GM23248 (cell line): ENCODE measurements around the gene UBE2V1. TPM values are rescaled to one million over a fixed set of nuclear protein-coding genes. Genes with fewer than 3 reads are reported as not detected.
"Not testable (repeated sequence)": the region's sequence is repeated elsewhere in the genome, so short reads cannot be mapped to it uniquely, and the experiment has no call there.

Source experiments
- DNase-seq: peaks from one replicate; pipeline ENCODE4 v3.0.0-alpha.2; 2015
- H2AFZ ChIP-seq: fragments of 200-600 bp; sonication (generic); 2 replicates; pipeline ENCODE4 v1.6.1; 2016; ENCODE audit warnings: antibody characterized with exemption
- H3F3A ChIP-seq: fragments of 200-600 bp; sonication (generic); 2 replicates; pipeline ENCODE4 v1.6.1; 2016; ENCODE audit warnings: mild to moderate bottlenecking, antibody characterized with exemption, mixed run types; ENCODE audit not compliant: insufficient read depth
- H3K27ac ChIP-seq: fragments of 200-600 bp; sonication (generic); 2 replicates; pipeline ENCODE4 v1.5.1; 2016; ENCODE audit warnings: mild to moderate bottlenecking
- H3K27me3 ChIP-seq: fragments of 200-600 bp; sonication (generic); replicated peaks from 2 replicates; pipeline ENCODE4 v1.6.1; 2016; ENCODE audit warnings: mild to moderate bottlenecking; ENCODE audit not compliant: insufficient read depth
- H3K36me3 ChIP-seq: fragments of 200-600 bp; sonication (generic); 2 replicates; pipeline ENCODE4 v1.6.1; 2016; ENCODE audit warnings: low read depth, mild to moderate bottlenecking
- H3K4me1 ChIP-seq: fragments of 200-600 bp; sonication (generic); 2 replicates; pipeline ENCODE4 v1.6.1; 2016; ENCODE audit warnings: mild to moderate bottlenecking; ENCODE audit not compliant: insufficient read depth
- H3K4me2 ChIP-seq: fragments of 200-600 bp; sonication (generic); one replicate; pipeline ENCODE4 v1.6.1; 2016; ENCODE audit warnings: mild to moderate bottlenecking; ENCODE audit not compliant: unreplicated experiment
- H3K4me3 ChIP-seq: fragments of 200-600 bp; sonication (generic); 2 replicates; pipeline ENCODE4 v1.5.1; 2016; ENCODE audit warnings: mild to moderate bottlenecking
- H3K79me2 ChIP-seq: fragments of 200-600 bp; sonication (generic); 2 replicates; pipeline ENCODE4 v1.6.1; 2016; ENCODE audit warnings: mild to moderate bottlenecking; ENCODE audit not compliant: insufficient read depth
- H3K9ac ChIP-seq: fragments of 200-600 bp; sonication (generic); 2 replicates; pipeline ENCODE4 v1.6.1; 2016; ENCODE audit warnings: mild to moderate bottlenecking
- H3K9me2 ChIP-seq: fragments of 200-600 bp; sonication (generic); 2 replicates; pipeline ENCODE4 v1.6.1; 2016; ENCODE audit warnings: mixed run types, mild to moderate bottlenecking, moderate library complexity; ENCODE audit not compliant: insufficient read depth
- H3K9me3 ChIP-seq: fragments of 200-600 bp; sonication (generic); one replicate; pipeline ENCODE4 v1.6.1; 2017; ENCODE audit warnings: low read depth
- H4K20me1 ChIP-seq: fragments of 200-600 bp; sonication (generic); 2 replicates; pipeline ENCODE4 v1.6.0; 2016; ENCODE audit not compliant: insufficient read depth
- EZH2 ChIP-seq: fragments of 200-600 bp; sonication (generic); IDR thresholded peaks from 2 replicates; pipeline ENCODE4 v1.6.1; 2018; ENCODE audit warnings: antibody characterized with exemption, mild to moderate bottlenecking; ENCODE audit not compliant: insufficient read depth, poor library complexity, severe bottlenecking
- EZH2phosphoT487 ChIP-seq: fragments of 200-600 bp; sonication (generic); IDR thresholded peaks from 2 replicates; pipeline ENCODE4 v1.6.1; 2018; ENCODE audit warnings: antibody characterized with exemption, moderate library complexity, mild to moderate bottlenecking, low read depth; ENCODE audit not compliant: insufficient read depth
- WGBS, 2 experiments: methylation state at CpG; one replicate each; pipeline ENCODE4 v1.1.6; 2015 to 2017; ENCODE audit warnings: low lambda C conversion rate in 2 of 2, low coverage in 1 of 2; ENCODE audit errors: missing lambda C conversion rate in 2 of 2; 5-methylcytosine and 5-hydroxymethylcytosine counted together
- in situ Hi-C: fragments of 300-500 bp; cut with MboI; formaldehyde crosslinking; loops from 2 replicates; pipeline ENCODE4 v1.15.0; 2020
- polyA plus RNA-seq: library from polyadenylated mRNA; unstranded; fragments of >200 nt; fragmentation: Nextera tagmentation; extraction: Ambion mirVana; gene quantifications from 2 replicates; pipeline ENCODE4 v1.2.1, GENCODE V29; 2016
- total RNA-seq: library from RNA; depleted of rRNA; stranded (reverse); fragments of >200 nt; shearing (Covaris generic); gene quantifications from 2 replicates; pipeline ENCODE4 v1.2.3, GENCODE V29; 2014

Gene UBE2V1
- total and polyA plus RNA-seq, 2 experiments from 2014 or later: 41.7 to 197 TPM

DNA sequence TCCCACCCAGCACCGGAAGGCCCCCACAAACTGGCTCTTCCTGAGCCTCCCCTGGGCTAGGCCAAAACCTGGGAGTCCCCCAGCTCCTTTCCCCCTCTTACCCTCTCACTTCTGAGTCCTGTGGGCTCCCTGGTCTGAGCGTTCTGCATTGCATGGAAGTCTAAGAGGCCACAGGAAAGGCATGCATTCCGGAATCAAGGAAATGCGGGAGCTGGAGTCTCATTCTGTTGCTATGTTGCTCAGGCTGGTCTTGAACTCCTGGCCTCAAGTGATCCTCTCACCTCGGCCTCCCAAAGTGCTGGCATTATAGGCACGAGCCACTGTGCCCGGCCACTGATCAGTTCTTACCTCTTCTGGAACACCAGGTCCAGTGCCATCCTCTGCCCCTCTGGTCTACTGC, 45.9 kb downstream of the UBE2V1 start:
- 76 to 88% methylated on average over 7 of the region's 7 CpGs for WGBS, 2 experiments
- Histone ChIP-seq H3K79me2 (no peaks in the 10 kb centered on the region), H3K4me1 (no peaks in the 10 kb centered on the region), H4K20me1 (no peaks in the 10 kb centered on the region), H3K9me3 (no peaks in the 10 kb centered on the region), H3K4me3 (no peak overlapping the region), H3K36me3 (no peaks in the 10 kb centered on the region), H3K9me2 (no peaks in the 10 kb centered on the region), H3K9ac (no peak overlapping the region), H3K27ac (no peak overlapping the region), H3F3A (no peaks in the 10 kb centered on the region), H3K27me3 (no peaks in the 10 kb centered on the region), H2AFZ (no peak overlapping the region), H3K4me2 (no peak overlapping the region)
- TF ChIP-seq EZH2: no peak
- TF ChIP-seq EZH2phosphoT487: no peak
- no peak for DNase-seq
- in situ Hi-C loops: no loop called here

GRCh38 chr20:50066161-50066834, 46.7 kb downstream of the UBE2V1 start:
- H3K27me3 ChIP-seq: no peaks in the 10 kb centered on the region
- no peak overlapping the region for H3K4me2 ChIP-seq
- no peaks in the 10 kb centered on the region for H3K4me1 ChIP-seq
- H3K4me3 ChIP-seq: no peak overlapping the region
- DNase-seq: no peak
- WGBS, 2 experiments: 87 to 98% methylated on average over 10 of the region's 10 CpGs
- H2AFZ ChIP-seq: no peak overlapping the region
- in situ Hi-C loops: no loop called here
- no peaks in the 10 kb centered on the region for H3F3A ChIP-seq
- H3K27ac ChIP-seq: no peak overlapping the region
- H3K36me3 ChIP-seq: no peaks in the 10 kb centered on the region
- no peak overlapping the region for H3K9ac ChIP-seq
- H3K9me3 ChIP-seq: no peaks in the 10 kb centered on the region
- TF ChIP-seq EZH2phosphoT487 (no peak), EZH2 (no peak)
- H3K79me2 ChIP-seq: no peaks in the 10 kb centered on the region
- no peaks in the 10 kb centered on the region for H4K20me1 ChIP-seq
- no peaks in the 10 kb centered on the region for H3K9me2 ChIP-seq

GRCh38 chr20:50065325-50065615, 47.7 kb downstream of the UBE2V1 start:
- no peaks in the 10 kb centered on the region for H3F3A ChIP-seq
- in situ Hi-C loops: no loop called here
- 92 to 95% methylated on average over 3 of the region's 3 CpGs for WGBS, 2 experiments
- no peak for DNase-seq
- H3K4me3 ChIP-seq: no peak overlapping the region
- no peak overlapping the region for H2AFZ ChIP-seq
- H3K9me2 ChIP-seq: no peaks in the 10 kb centered on the region
- H3K4me1 ChIP-seq: no peaks in the 10 kb centered on the region
- no peak overlapping the region for H3K9ac ChIP-seq
- no peak for TF ChIP-seq EZH2
- H3K9me3 ChIP-seq: no peaks in the 10 kb centered on the region
- no peaks in the 10 kb centered on the region for H3K36me3 ChIP-seq
- H3K4me2 ChIP-seq: no peak overlapping the region
- no peaks in the 10 kb centered on the region for H4K20me1 ChIP-seq
- H3K79me2 ChIP-seq: no peaks in the 10 kb centered on the region
- no peaks in the 10 kb centered on the region for H3K27me3 ChIP-seq
- no peak overlapping the region for H3K27ac ChIP-seq

DNA sequence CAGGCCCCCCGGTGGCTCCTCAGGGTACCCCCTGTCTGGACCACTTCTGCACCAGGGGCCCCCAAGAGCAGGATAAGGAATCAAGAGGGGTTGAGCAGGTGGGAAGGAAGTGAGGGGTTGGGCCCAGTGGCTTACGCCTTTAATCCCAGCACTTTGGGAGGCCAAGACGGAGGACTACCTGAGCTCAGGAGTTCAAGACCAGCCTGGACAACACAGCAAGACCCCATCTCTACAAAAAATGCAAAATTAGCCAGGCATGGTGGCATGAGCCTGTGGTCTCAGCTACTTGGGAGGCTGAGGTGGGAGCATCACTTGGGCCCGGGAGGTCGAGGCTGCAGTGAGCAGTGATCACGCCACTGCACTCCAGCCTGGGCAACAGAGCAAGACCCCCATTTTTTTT, 49.2 kb downstream of the UBE2V1 start:
- H3K9ac ChIP-seq, in situ Hi-C loops, H3K36me3 ChIP-seq, DNase-seq, H3K79me2 ChIP-seq, H4K20me1 ChIP-seq, H3F3A ChIP-seq, H3K4me2 ChIP-seq, H3K4me3 ChIP-seq, H3K27me3 ChIP-seq, H3K27ac ChIP-seq, H3K9me3 ChIP-seq, H2AFZ ChIP-seq, H3K9me2 ChIP-seq, H3K4me1 ChIP-seq: not testable (repeated sequence)
- WGBS, 2 experiments: 98% methylated on average over 5 to 6 of the region's 6 CpGs
